HepG2 (cell line): ENCODE results near the gene CASP7. TPM values are rescaled to one million over a fixed set of nuclear protein-coding genes. Genes with fewer than 3 reads are reported as not detected.

Experiments used
- ATAC-seq: fragments of 200-7000 bp; cut with Tn5 transposase; 3 replicates; pipeline ENCODE4 v1.9.1; 2020; ENCODE audit warnings: mild to moderate bottlenecking, moderate library complexity
- BruUV-seq: library from RNA; stranded (reverse); fragments of 400-500 nt; replicated peaks from 2 replicates; lab custom pipeline; 2021; lab: Mats Ljungman, UMichigan
- CTCF ChIA-PET: fragments of 300-600 bp; formaldehyde crosslinking; extraction: SDS; loops from one replicate; lab custom pipeline; 2021; ENCODE audit warnings: low total read pairs, inconsistent platforms, low intra/inter-chr PET ratio; lab: Yijun Ruan, JAX
- POLR2A ChIA-PET: fragments of 350-600 bp; sonication (Branson Sonifier 250); formaldehyde crosslinking; loops from one replicate; lab custom pipeline; 2020; ENCODE audit warnings: antibody characterized with exemption, inconsistent platforms; lab: Yijun Ruan, JAX
- DNase-seq: peaks from one replicate; pipeline ENCODE4 v3.0.0-alpha.2; 2015; ENCODE audit warnings: low spot score
- FAIRE-seq: peaks from 3 replicates; lab custom pipeline; 2011; peaks lifted over from hg19 to GRCh38; lab: Jason Lieb, UNC
- H2AFZ ChIP-seq: one replicate; pipeline ENCODE4 v1.6.1; 2011; ENCODE audit warnings: low read length, inconsistent platforms
- H3K27ac ChIP-seq: fragments of 300-600 bp; 3 replicates; pipeline ENCODE4 v1.8.0; 2011; ENCODE audit warnings: mixed run types, mild to moderate bottlenecking, mixed read lengths, low read length, inconsistent platforms; ENCODE audit not compliant: insufficient read depth; ENCODE audit errors: extremely low read length
- H3K27me3 ChIP-seq, 2 experiments: fragments of 200-600 bp in 1 of 2; 2 replicates in 1 of 2; 3 replicates in 1 of 2; pipeline versions ENCODE4 v1.6.0 to v1.8.0; 2011; ENCODE audit warnings: low read length in 2 of 2, mild to moderate bottlenecking in 2 of 2, moderate library complexity in 2 of 2, inconsistent platforms in 1 of 2; ENCODE audit not compliant: insufficient read depth in 2 of 2, control insufficient read depth in 1 of 2
- H3K36me3 ChIP-seq, 2 experiments: fragments of 200-600 bp in 1 of 2; replicated peaks in 1 of 2; 2 replicates in 1 of 2; 3 replicates in 1 of 2; pipeline versions ENCODE4 v1.5.1 to v1.8.0; 2011; ENCODE audit warnings: low read length in 2 of 2, inconsistent platforms in 1 of 2; ENCODE audit not compliant: insufficient read depth in 2 of 2, control insufficient read depth in 1 of 2
- H3K4me1 ChIP-seq: 2 replicates; pipeline ENCODE4 v1.5.1; 2012; ENCODE audit warnings: low read length, inconsistent platforms; ENCODE audit not compliant: insufficient read depth
- H3K4me2 ChIP-seq: 2 replicates; pipeline ENCODE4 v1.6.0; 2011; ENCODE audit warnings: low read depth, low read length, inconsistent platforms
- H3K4me3 ChIP-seq, 3 experiments: fragments of 200-600 bp in 1 of 3; sonication (generic), shearing (Covaris generic) in 1 of 3; replicated peaks in 1 of 3; 2 replicates each; pipeline ENCODE4 v1.5.1; 2011 to 2016; ENCODE audit warnings: low read length in 3 of 3, inconsistent platforms in 2 of 3, low read depth in 2 of 3, mild to moderate bottlenecking in 2 of 3, control low read depth in 1 of 3, mixed read lengths in 1 of 3; ENCODE audit not compliant: insufficient read depth in 1 of 3
- H3K79me2 ChIP-seq: one replicate; pipeline ENCODE4 v1.6.1; 2011; ENCODE audit warnings: low read length, inconsistent platforms; ENCODE audit not compliant: insufficient read depth
- H3K9ac ChIP-seq: 2 replicates; pipeline ENCODE4 v1.6.0; 2011; ENCODE audit warnings: mild to moderate bottlenecking, low read depth, low read length, inconsistent platforms; ENCODE audit not compliant: insufficient read depth
- H3K9me3 ChIP-seq: 2 replicates; pipeline ENCODE4 v1.5.1; 2012; ENCODE audit warnings: mild to moderate bottlenecking, low read length
- H4K20me1 ChIP-seq: 2 replicates; pipeline ENCODE4 v1.6.0; 2011; ENCODE audit warnings: inconsistent platforms, mild to moderate bottlenecking, low read length, moderate library complexity; ENCODE audit not compliant: insufficient read depth
- CC2D1A ChIP-seq: sonication (generic); formaldehyde crosslinking; IDR thresholded peaks from 2 replicates; pipeline ENCODE4 v1.8.1; 2023; ENCODE audit warnings: mild to moderate bottlenecking, missing genetic modification reagents
- CHD4 ChIP-seq: fragments of 200-600 bp; sonication (generic); IDR thresholded peaks from 2 replicates; pipeline ENCODE4 v1.7.0; 2017; ENCODE audit warnings: mild to moderate bottlenecking, low read length, borderline replicate concordance
- SMAD1 ChIP-seq: sonication (generic); formaldehyde crosslinking; IDR thresholded peaks from 2 replicates; pipeline ENCODE4 v1.4.0; 2020; ENCODE audit warnings: missing genetic modification reagents, low read depth, mild to moderate bottlenecking, borderline replicate concordance
- SUZ12 ChIP-seq: fragments of 150-350 bp; IDR thresholded peaks from 2 replicates; pipeline ENCODE4 v1.6.1; 2014; ENCODE audit warnings: low read depth, low read length
- ZNF431 ChIP-seq: sonication (generic); formaldehyde crosslinking; IDR thresholded peaks from 2 replicates; pipeline ENCODE4 v1.9.0; 2022; ENCODE audit warnings: missing genetic modification reagents, low read depth, mild to moderate bottlenecking, borderline replicate concordance
- ZSCAN12 ChIP-seq: sonication (generic); formaldehyde crosslinking; IDR thresholded peaks from 2 replicates; pipeline ENCODE4 v1.9.0; 2021; ENCODE audit warnings: mild to moderate bottlenecking, missing genetic modification reagents
- ZSCAN20 ChIP-seq: sonication (generic); formaldehyde crosslinking; IDR thresholded peaks from 2 replicates; pipeline ENCODE4 v1.4.0; 2020; ENCODE audit warnings: missing genetic modification reagents, mild to moderate bottlenecking, borderline replicate concordance
- ZZZ3 ChIP-seq: sonication (generic); formaldehyde crosslinking; IDR thresholded peaks from 2 replicates; pipeline ENCODE4 v1.4.0; 2020; ENCODE audit warnings: missing genetic modification reagents, mild to moderate bottlenecking, borderline replicate concordance
- WGBS: methylation state at CpG from one replicate; pipeline ENCODE4 v1.1.6; 2017; ENCODE audit warnings: low lambda C conversion rate; 5-methylcytosine and 5-hydroxymethylcytosine counted together
- in situ Hi-C: cut with HindIII; loops from 2 replicates; pipeline ENCODE4 v1.10.0; 2017; ENCODE audit warnings: low pct_unique_long_range_greater_than_20kb; ENCODE audit not compliant: extremely low pct_ligation_motif_present
- intact Hi-C: fragments of 100-400 bp; cut with micrococcal nuclease; formaldehyde crosslinking; loops from one replicate; pipeline ENCODE4 v1.10.0; 2022; ENCODE audit not compliant: unreplicated experiment
- polyA plus RNA-seq, 8 experiments: library from polyadenylated mRNA; depleted of rRNA in 3 of 8; stranded (reverse) in 7 of 8; unstranded in 1 of 8; fragments of >200 nt; fragmentation: Illumina TruSeq in 4 of 8; extraction: Trizol in 4 of 8; gene quantifications; 2 replicates each; pipeline versions ENCODE4 v1.2.1 to v1.2.3, GENCODE V29; 2011 to 2016; ENCODE audit warnings: low read depth in 4 of 8, missing spikeins in 1 of 8, mixed read lengths in 1 of 8; ENCODE audit not compliant: insufficient read depth in 1 of 8
- total RNA-seq, 5 experiments: library from RNA; depleted of rRNA; stranded (reverse); fragments of >200 nt; fragmentation: Illumina TruSeq; extraction: Trizol; gene quantifications; 2 replicates each; pipeline ENCODE4 v1.2.3, GENCODE V29; 2016; ENCODE audit warnings: low read depth in 1 of 5
- TF ChIP-seq, protein P1 (sequence below): sonication (generic); formaldehyde crosslinking; IDR thresholded peaks from 2 replicates; pipeline ENCODE4 v1.5.1; 2020; ENCODE audit warnings: missing genetic modification reagents, mild to moderate bottlenecking, borderline replicate concordance
- TF ChIP-seq, protein P2 (sequence below): sonication (generic); formaldehyde crosslinking; IDR thresholded peaks from 2 replicates; pipeline ENCODE4 v1.4.0; 2020; ENCODE audit warnings: missing genetic modification reagents
- TF ChIP-seq, protein P3 (sequence below): sonication (generic); formaldehyde crosslinking; IDR thresholded peaks from 2 replicates; pipeline ENCODE4 v1.8.0; 2022; ENCODE audit warnings: mild to moderate bottlenecking, missing genetic modification reagents, moderate library complexity
- TF ChIP-seq, protein P4 (sequence below): sonication (generic); formaldehyde crosslinking; IDR thresholded peaks from 2 replicates; pipeline ENCODE4 v1.4.0; 2020; ENCODE audit warnings: low read depth, mild to moderate bottlenecking, missing genetic modification reagents

Gene CASP7
- total and polyA plus RNA-seq, 2 of the 13 experiments (the other 11 are each of a cell fraction or from before 2014, with no cell fraction given) = 11.9 to 39.3 TPM

DNA sequence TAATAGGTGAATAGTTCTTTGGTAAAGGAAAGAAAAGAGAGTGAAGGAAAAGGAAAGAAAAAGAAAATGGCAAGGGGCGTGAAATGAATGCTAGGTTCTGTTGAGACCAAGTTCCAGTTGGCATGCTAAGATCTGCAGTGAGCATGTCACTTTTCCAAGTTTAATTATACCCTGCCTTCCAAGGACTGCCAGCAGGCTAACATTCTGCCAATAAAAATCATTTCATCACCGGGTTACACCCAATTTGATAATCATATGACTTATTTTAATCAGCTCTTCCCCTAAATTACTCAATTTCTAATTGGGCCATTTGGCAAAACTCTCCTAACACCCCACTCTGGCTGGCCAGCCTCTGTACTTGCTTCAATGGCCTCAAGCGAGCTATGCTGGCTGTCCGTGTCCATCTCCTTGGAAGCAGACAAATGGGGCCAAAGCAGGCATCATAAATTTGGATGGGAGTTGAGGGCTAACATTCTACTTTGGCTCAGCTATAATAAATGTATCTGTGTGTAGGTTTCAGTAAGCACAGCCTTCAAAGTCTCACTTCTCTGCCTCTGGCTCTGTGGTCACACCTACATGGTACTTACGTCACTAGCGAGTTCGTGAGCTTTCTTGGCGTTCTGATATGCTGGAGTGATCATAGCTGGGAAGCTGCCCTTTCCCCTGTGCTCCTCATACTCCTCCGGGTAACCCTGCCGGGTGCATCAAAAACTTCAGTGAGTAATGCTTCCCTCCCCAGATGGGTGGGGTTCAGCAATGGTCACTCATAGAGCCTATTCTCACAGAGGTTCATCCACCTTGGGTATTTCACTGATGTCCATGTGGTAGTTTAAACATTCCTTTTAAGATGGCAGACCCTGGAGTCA is 33.1 kb upstream of the CASP7 start:
- intact Hi-C loops = no loop called here
- H3K79me2 ChIP-seq = no peaks in the 10 kb centered on the region

DNA sequence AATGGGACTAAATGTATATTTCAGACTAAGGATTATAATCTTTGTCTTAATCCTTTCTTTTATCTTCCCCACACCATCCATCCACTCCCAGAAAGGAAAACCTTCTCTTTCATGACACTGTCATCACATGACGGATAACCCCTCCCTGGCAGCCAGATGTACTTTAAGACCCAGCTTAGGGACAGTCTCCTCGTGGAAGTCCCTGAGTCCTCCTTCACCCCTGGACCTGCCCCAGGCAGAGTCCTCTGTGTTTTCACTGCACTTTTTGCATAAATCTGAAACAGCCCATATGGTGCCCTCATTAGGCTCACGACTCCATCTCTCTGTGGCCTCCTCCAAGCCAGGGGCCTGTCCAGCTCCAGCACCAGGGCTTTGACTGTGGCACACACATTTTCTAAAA is 31.9 kb upstream of the CASP7 start:
- BruUV-seq = no TSS peak
- intact Hi-C loops = no loop called here
- 48% methylated on average over 3 of the region's 3 CpGs for WGBS
- TF ChIP-seq ZZZ3 (CRISPR knock-in tag) = no peak
- TF ChIP-seq, protein P1, sequence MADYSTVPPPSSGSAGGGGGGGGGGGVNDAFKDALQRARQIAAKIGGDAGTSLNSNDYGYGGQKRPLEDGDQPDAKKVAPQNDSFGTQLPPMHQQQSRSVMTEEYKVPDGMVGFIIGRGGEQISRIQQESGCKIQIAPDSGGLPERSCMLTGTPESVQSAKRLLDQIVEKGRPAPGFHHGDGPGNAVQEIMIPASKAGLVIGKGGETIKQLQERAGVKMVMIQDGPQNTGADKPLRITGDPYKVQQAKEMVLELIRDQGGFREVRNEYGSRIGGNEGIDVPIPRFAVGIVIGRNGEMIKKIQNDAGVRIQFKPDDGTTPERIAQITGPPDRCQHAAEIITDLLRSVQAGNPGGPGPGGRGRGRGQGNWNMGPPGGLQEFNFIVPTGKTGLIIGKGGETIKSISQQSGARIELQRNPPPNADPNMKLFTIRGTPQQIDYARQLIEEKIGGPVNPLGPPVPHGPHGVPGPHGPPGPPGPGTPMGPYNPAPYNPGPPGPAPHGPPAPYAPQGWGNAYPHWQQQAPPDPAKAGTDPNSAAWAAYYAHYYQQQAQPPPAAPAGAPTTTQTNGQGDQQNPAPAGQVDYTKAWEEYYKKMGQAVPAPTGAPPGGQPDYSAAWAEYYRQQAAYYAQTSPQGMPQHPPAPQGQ = no peak
- no peak for TF ChIP-seq SMAD1 (CRISPR knock-in tag)
- TF ChIP-seq SUZ12 = no peak
- TF ChIP-seq CHD4 = no peak
- TF ChIP-seq CC2D1A = no peak
- no peak for TF ChIP-seq ZNF431
- TF ChIP-seq, protein P2, sequence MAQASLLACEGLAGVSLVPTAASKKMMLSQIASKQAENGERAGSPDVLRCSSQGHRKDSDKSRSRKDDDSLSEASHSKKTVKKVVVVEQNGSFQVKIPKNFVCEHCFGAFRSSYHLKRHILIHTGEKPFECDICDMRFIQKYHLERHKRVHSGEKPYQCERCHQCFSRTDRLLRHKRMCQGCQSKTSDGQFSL (CRISPR knock-in tag) = no peak
- TF ChIP-seq, protein P3, sequence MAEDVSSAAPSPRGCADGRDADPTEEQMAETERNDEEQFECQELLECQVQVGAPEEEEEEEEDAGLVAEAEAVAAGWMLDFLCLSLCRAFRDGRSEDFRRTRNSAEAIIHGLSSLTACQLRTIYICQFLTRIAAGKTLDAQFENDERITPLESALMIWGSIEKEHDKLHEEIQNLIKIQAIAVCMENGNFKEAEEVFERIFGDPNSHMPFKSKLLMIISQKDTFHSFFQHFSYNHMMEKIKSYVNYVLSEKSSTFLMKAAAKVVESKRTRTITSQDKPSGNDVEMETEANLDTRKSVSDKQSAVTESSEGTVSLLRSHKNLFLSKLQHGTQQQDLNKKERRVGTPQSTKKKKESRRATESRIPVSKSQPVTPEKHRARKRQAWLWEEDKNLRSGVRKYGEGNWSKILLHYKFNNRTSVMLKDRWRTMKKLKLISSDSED (CRISPR knock-in tag) = no peak

More for the DNA sequence above, 33.1 kb upstream of the CASP7 start:
- DNase-seq = no peak
- TF ChIP-seq, protein P4, sequence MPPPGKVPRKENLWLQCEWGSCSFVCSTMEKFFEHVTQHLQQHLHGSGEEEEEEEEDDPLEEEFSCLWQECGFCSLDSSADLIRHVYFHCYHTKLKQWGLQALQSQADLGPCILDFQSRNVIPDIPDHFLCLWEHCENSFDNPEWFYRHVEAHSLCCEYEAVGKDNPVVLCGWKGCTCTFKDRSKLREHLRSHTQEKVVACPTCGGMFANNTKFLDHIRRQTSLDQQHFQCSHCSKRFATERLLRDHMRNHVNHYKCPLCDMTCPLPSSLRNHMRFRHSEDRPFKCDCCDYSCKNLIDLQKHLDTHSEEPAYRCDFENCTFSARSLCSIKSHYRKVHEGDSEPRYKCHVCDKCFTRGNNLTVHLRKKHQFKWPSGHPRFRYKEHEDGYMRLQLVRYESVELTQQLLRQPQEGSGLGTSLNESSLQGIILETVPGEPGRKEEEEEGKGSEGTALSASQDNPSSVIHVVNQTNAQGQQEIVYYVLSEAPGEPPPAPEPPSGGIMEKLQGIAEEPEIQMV (CRISPR knock-in tag) = no peak
- TF ChIP-seq ZSCAN12 (CRISPR knock-in tag) (no peak), ZSCAN20 (no peak)
- Histone ChIP-seq H3K4me1 (0 out of 2 replicates have a peak, but pooled peaks cover 8% of the 10 kb centered on the region), H2AFZ (no peak overlapping the region), H3K9ac (no peak overlapping the region), H3K4me2 (no peak overlapping the region), H3K36me3 (no peaks in the 10 kb centered on the region), H3K9me3 (no peaks in the 10 kb centered on the region), H4K20me1 (no peaks in the 10 kb centered on the region), H3K4me3 (no peak overlapping the region), H3K27ac (no peak overlapping the region), H3K27me3 (no peaks in the 10 kb centered on the region)
- 60% methylated on average over 10 of the region's 10 CpGs for WGBS
- ChIA-PET CTCF (no interaction called here), POLR2A (no interaction called here)
- no TSS peak for BruUV-seq
- ATAC-seq = no peak
- FAIRE-seq = no peak
- in situ Hi-C loops = no loop called here

More for the DNA sequence above, 31.9 kb upstream of the CASP7 start:
- FAIRE-seq = no peak
- Histone ChIP-seq H3K27ac (no peak overlapping the region), H3K27me3 (no peaks in the 10 kb centered on the region), H3K4me3 (no peak overlapping the region), H2AFZ (no peak overlapping the region), H3K79me2 (no peaks in the 10 kb centered on the region), H3K4me2 (no peak overlapping the region), H4K20me1 (no peaks in the 10 kb centered on the region), H3K9me3 (no peaks in the 10 kb centered on the region), H3K9ac (no peak overlapping the region), H3K36me3 (no peaks in the 10 kb centered on the region), H3K4me1 (0 out of 2 replicates have a peak, but pooled peaks cover 8% of the 10 kb centered on the region)
- no peak for ATAC-seq
- ChIA-PET CTCF (no interaction called here), POLR2A (no interaction called here)
- DNase-seq = no peak
- in situ Hi-C loops = no loop called here
